Measurements from ENCODE around the gene HERC3. TPM values are rescaled to one million over a fixed set of nuclear protein-coding genes. Genes with fewer than 3 reads are reported as not detected.

The HERC3 gene
- total RNA-seq, 1 experiment from 2014 or later: 10.5 TPM

- BruUV-seq (replicated peaks): no TSS peak
- no peak overlapping the region for H3K27ac Mint-ChIP-seq (ENCODE audit: unreplicated experiment)
- Histone ChIP-seq H3K27me3 (replicated peaks; ENCODE audit: control insufficient read depth, insufficient read depth, low read length) (no peaks in the 10 kb centered on the region), H3K4me3 (ENCODE audit: low read depth, low read length) (no peak overlapping the region), H3K9me3 (no peaks in the 10 kb centered on the region), H3K36me3 (ENCODE audit: control insufficient read depth, insufficient read depth, low read length) (no peaks in the 10 kb centered on the region; the same call in 1 of the 2 replicates), H3K4me1 (peaks cover 20% of the 10 kb centered on the region)
- H3K9me3 Mint-ChIP-seq (ENCODE audit: unreplicated experiment): no peaks in the 10 kb centered on the region
- POLR2A ChIA-PET: no interaction called here
- H3K27me3 Mint-ChIP-seq (ENCODE audit: insufficient read depth, unreplicated experiment): no peaks in the 10 kb centered on the region
- CTCF ChIA-PET: no interaction called here
- TF ChIP-seq CTCF (IDR thresholded peaks at IDR 0.05; ENCODE audit: insufficient read depth in 1 of 2, low read depth in 1 of 2, low read length in 1 of 2, severe bottlenecking in 1 of 2, unreplicated experiment in 1 of 2): no peak
- intact Hi-C loops (cut with micrococcal nuclease; ENCODE audit: unreplicated experiment): no loop called here
- DNase-seq: no peak
- H3K36me3 Mint-ChIP-seq (ENCODE audit: insufficient read depth, unreplicated experiment): no peaks in the 10 kb centered on the region
- no peak overlapping the region for H3K4me3 Mint-ChIP-seq (ENCODE audit: unreplicated experiment)
- H3K4me1 Mint-ChIP-seq (ENCODE audit: low read depth, unreplicated experiment): peaks cover 19% of the 10 kb centered on the region
Observed at GRCh38 chr4:88757067-88757466, 164.8 kb downstream of the HERC3 start.

GRCh38 chr4:88757776-88758175 lies 165.5 kb downstream of the HERC3 start:
- ChIA-PET POLR2A (no interaction called here), CTCF (interaction anchor here (1.2 kb wide), 1 partner anchor 85 kb away, joined by 3 read pairs; no protein-coding TSS in a partner anchor)
- Mint-ChIP-seq H3K4me1 (ENCODE audit: low read depth, unreplicated experiment) (peaks cover 11% of the 10 kb centered on the region), H3K27me3 (ENCODE audit: insufficient read depth, unreplicated experiment) (no peaks in the 10 kb centered on the region), H3K36me3 (ENCODE audit: insufficient read depth, unreplicated experiment) (no peaks in the 10 kb centered on the region), H3K9me3 (ENCODE audit: unreplicated experiment) (no peaks in the 10 kb centered on the region), H3K4me3 (ENCODE audit: unreplicated experiment) (no peak overlapping the region), H3K27ac (ENCODE audit: unreplicated experiment) (no peak overlapping the region)
- Histone ChIP-seq H3K27me3 (replicated peaks; ENCODE audit: control insufficient read depth, insufficient read depth, low read length) (no peaks in the 10 kb centered on the region), H3K36me3 (ENCODE audit: control insufficient read depth, insufficient read depth, low read length) (no peaks in the 10 kb centered on the region; the same call in 1 of the 2 replicates), H3K9me3 (no peaks in the 10 kb centered on the region), H3K4me1 (peaks cover 20% of the 10 kb centered on the region), H3K4me3 (ENCODE audit: low read depth, low read length) (no peak overlapping the region)
- intact Hi-C loops (cut with micrococcal nuclease; ENCODE audit: unreplicated experiment): no loop called here
- no peak for DNase-seq
- BruUV-seq (replicated peaks): no TSS peak
- no peak for TF ChIP-seq CTCF (IDR thresholded peaks at IDR 0.05; ENCODE audit: insufficient read depth in 1 of 2, low read depth in 1 of 2, low read length in 1 of 2, severe bottlenecking in 1 of 2, unreplicated experiment in 1 of 2)

Other genes with a start within 250 kb of the HERC3 start
- 6.5 and 7.6 TPM in 2 replicates for gene HERC6, start 213.6 kb upstream of the HERC3 start, total RNA-seq (2022)
- 5.6 and 6.8 TPM in 2 replicates for gene HERC5, start 135.4 kb upstream of the HERC3 start, total RNA-seq (2022)
- 41.6 and 46.6 TPM in 2 replicates for gene PYURF, start 68.7 kb upstream of the HERC3 start, total RNA-seq (2022)
- gene NAP1L5, start 105.3 kb downstream of the HERC3 start, total RNA-seq (2022): not detected in 2 replicates

Data from Caco-2 (cell line).